Breast epithelium (tissue), 4 donors: Measurements from ENCODE around the gene ZMAT5. TPM values are rescaled to one million over a fixed set of nuclear protein-coding genes. Genes with fewer than 3 reads are reported as not detected.

ENCODE experiments used
- DNase-seq, 2 donors: peaks; one replicate each; pipeline ENCODE4 v3.0.0-alpha.2; 2019; ENCODE audit warnings: low spot score in 2 of 2
- H3K27ac ChIP-seq, 2 donors: fragments of 200-600 bp; sonication (generic) in 1 of 2; one replicate each; pipeline ENCODE4 v1.5.1; 2016 to 2019; ENCODE audit warnings: mild to moderate bottlenecking in 1 of 2
- H3K27me3 ChIP-seq, 2 donors: fragments of 200-600 bp; sonication (generic) in 1 of 2; one replicate each; pipeline versions ENCODE4 v1.5.1 to v1.6.0; 2017 to 2019; ENCODE audit warnings: control low read depth in 1 of 2, mild to moderate bottlenecking in 1 of 2
- H3K36me3 ChIP-seq: fragments of 200-600 bp; one replicate; pipeline ENCODE4 v1.5.1; 2019
- H3K4me1 ChIP-seq, 2 donors: fragments of 200-600 bp; sonication (generic); one replicate each; pipeline ENCODE4 v1.5.1; 2016 to 2019; ENCODE audit warnings: control low read depth in 1 of 2
- H3K4me3 ChIP-seq, 3 donors: fragments of 200-600 bp; sonication (generic); 1 replicate in 2 of 3; 2 replicates in 1 of 3; pipeline ENCODE4 v1.5.1; 2016 to 2019; ENCODE audit warnings: mild to moderate bottlenecking in 3 of 3, moderate library complexity in 2 of 3
- H3K9me3 ChIP-seq, 2 donors: fragments of 200-600 bp; sonication (generic) in 1 of 2; one replicate each; pipeline ENCODE4 v1.5.1; 2016 to 2019; ENCODE audit warnings: control low read depth in 1 of 2
- CTCF ChIP-seq, 3 donors: fragments of 450-650 bp; IDR thresholded peaks; one replicate each; pipeline ENCODE4 v1.5.1; 2016 to 2017; ENCODE audit warnings: antibody characterized with exemption in 3 of 3, mild to moderate bottlenecking in 3 of 3, moderate library complexity in 3 of 3
- POLR2A ChIP-seq: fragments of 450-650 bp; IDR thresholded peaks from one replicate; pipeline ENCODE4 v1.6.1; 2016; ENCODE audit warnings: antibody characterized with exemption, mild to moderate bottlenecking, moderate library complexity
- POLR2AphosphoS5 ChIP-seq, 3 donors: sonication (generic); formaldehyde crosslinking; IDR thresholded peaks; one replicate each; pipeline ENCODE4 v1.6.1; 2017; ENCODE audit warnings: antibody characterized with exemption in 3 of 3
- intact Hi-C: fragments of 100-400 bp; cut with DNase I; formaldehyde crosslinking; loops from one replicate; pipeline ENCODE4 v1.15.1; 2023; ENCODE audit warnings: low total_unique reads
- total RNA-seq, 3 donors: library from RNA; depleted of rRNA; stranded (reverse); fragments of >200 nt; gene quantifications; one replicate each; pipeline ENCODE4 v1.1.0, GENCODE V29; 2016

ZMAT5 gene
- total RNA-seq, 3 donors from 2014 or later, result 22.5 to 26.2 (median 23.0) TPM

- H3K27me3 ChIP-seq, result peaks cover 0 to 5% of the 10 kb centered on the region in 2 donors
- H3K36me3 ChIP-seq, result no peaks in the 10 kb centered on the region
- intact Hi-C loops, result no loop called here
- no peak overlapping the region for H3K4me3 ChIP-seq
- no peak for DNase-seq
- no peaks in the 10 kb centered on the region for H3K4me1 ChIP-seq
- TF ChIP-seq POLR2A (no peak), CTCF (IDR thresholded peaks at IDR 0.05) (no peak), POLR2AphosphoS5 (IDR thresholded peaks at IDR 0.05) (no peak)
- no peak overlapping the region for H3K27ac ChIP-seq
- no peaks in the 10 kb centered on the region for H3K9me3 ChIP-seq
These were observed 40.2 kb downstream of the ZMAT5 start for GRCh38 chr22:29726512-29727130.

- peaks cover 3 to 10% of the 10 kb centered on the region in 2 donors for H3K27me3 ChIP-seq
- no peaks in the 10 kb centered on the region for H3K9me3 ChIP-seq
- H3K36me3 ChIP-seq, result no peaks in the 10 kb centered on the region
- intact Hi-C loops, result no loop called here
- H3K4me3 ChIP-seq, result no peak overlapping the region
- TF ChIP-seq POLR2AphosphoS5 (IDR thresholded peaks at IDR 0.05) (no peak), CTCF (IDR thresholded peaks at IDR 0.05) (no peak), POLR2A (no peak)
- H3K4me1 ChIP-seq, result no peaks in the 10 kb centered on the region
- no peak for DNase-seq
- no peak overlapping the region for H3K27ac ChIP-seq
These were observed 40.7 kb downstream of the ZMAT5 start for GRCh38 chr22:29726106-29726505.

DNA sequence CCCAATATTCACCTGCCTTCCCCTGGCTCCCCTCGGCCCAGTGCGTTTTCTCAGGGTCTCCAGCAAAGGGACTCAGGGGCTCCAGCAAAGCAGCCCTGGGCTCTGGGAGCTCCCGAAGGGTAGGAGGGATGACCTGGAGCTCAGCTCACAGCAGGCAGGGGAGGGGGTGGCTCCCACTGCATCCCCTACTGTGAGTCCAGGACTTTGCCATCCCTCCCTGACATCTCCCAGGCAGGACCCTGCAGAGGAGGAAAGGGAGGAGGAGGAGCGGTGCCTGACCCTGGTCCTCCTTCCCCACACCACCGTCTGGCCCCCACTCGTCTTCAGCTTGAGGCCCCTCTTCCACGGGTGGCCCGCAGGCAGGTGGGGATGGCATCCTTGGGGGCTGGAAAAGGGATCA, 42.0 kb downstream of the ZMAT5 start:
- Histone ChIP-seq H3K4me1 (no peaks in the 10 kb centered on the region), H3K36me3 (no peaks in the 10 kb centered on the region), H3K9me3 (no peaks in the 10 kb centered on the region), H3K4me3 (no peak overlapping the region), H3K27ac (no peak overlapping the region), H3K27me3 (peaks cover 12 to 19% of the 10 kb centered on the region in 2 donors)
- TF ChIP-seq POLR2AphosphoS5 (IDR thresholded peaks at IDR 0.05), result no peak
- no peak for TF ChIP-seq CTCF (IDR thresholded peaks at IDR 0.05)
- TF ChIP-seq POLR2A, result no peak
- DNase-seq, result no peak
- intact Hi-C loops, result no loop called here

DNA sequence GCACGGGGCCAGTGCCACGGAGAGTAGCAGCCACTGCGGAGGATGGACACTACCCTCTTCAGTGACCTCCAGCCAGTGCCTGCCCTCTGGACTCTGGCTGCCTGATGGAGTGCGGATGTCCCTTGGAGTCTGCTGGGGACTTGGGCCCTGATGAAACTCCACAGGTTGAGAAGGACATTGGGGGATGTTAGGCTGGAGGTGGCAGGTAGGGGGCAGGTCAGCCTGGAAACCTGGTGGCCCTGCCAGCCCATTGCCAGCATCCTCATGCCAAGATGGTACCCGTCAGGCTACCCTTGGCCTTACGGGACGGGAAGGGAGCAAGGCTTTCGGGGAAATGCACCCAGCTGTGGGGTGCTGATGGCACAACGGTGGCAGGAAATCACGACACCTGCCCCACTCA, 43.0 kb downstream of the ZMAT5 start:
- DNase-seq, result no peak
- Histone ChIP-seq H3K4me3 (no peak overlapping the region), H3K9me3 (no peaks in the 10 kb centered on the region), H3K4me1 (no peaks in the 10 kb centered on the region), H3K27me3 (peaks cover 12 to 29% of the 10 kb centered on the region in 2 donors), H3K27ac (no peak overlapping the region), H3K36me3 (no peaks in the 10 kb centered on the region)
- intact Hi-C loops, result no loop called here
- no peak for TF ChIP-seq CTCF (IDR thresholded peaks at IDR 0.05)
- no peak for TF ChIP-seq POLR2AphosphoS5 (IDR thresholded peaks at IDR 0.05)
- no peak for TF ChIP-seq POLR2A

DNA sequence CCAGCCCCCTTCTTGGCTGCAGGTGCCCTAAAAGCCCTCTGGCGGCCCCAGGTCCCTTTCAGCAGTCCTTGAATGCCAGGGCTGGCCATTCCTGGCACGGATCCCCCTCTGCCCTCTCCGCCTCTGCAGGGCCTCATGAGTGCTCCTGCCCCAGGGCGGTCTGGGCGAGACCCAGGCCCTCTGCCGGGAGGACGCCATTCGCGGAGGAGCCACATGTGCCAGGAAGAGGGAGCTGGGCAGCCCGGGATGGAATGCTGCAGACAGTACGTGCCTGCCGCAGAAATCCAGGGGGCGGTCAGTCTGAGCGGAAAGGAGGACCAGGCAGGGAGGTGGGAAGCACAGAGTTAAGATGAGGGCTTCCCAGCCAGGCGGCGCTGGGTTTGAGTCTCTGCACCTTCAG, 44.2 kb downstream of the ZMAT5 start:
- TF ChIP-seq CTCF (IDR thresholded peaks at IDR 0.05) (no peak), POLR2A (no peak), POLR2AphosphoS5 (IDR thresholded peaks at IDR 0.05) (no peak)
- Histone ChIP-seq H3K27me3 (peaks cover 12 to 38% of the 10 kb centered on the region in 2 donors), H3K4me1 (no peaks in the 10 kb centered on the region), H3K36me3 (no peaks in the 10 kb centered on the region), H3K9me3 (no peaks in the 10 kb centered on the region), H3K27ac (no peak overlapping the region), H3K4me3 (no peak overlapping the region)
- DNase-seq, result no peak
- intact Hi-C loops, result no loop called here
